Liver (tissue), 9 donors: ENCODE data around the gene TNKS2. TPM values are rescaled to one million over a fixed set of nuclear protein-coding genes. Genes with fewer than 3 reads are reported as not detected.

Source experiments
- DNase-seq: peaks from one replicate; pipeline ENCODE4 v3.0.0-alpha.2; 2017; ENCODE audit warnings: low spot score
- H3K27ac ChIP-seq, 2 donors: one replicate each; pipeline ENCODE4 v1.7.0; 2013; ENCODE audit warnings: inconsistent platforms in 2 of 2, low read length in 2 of 2, control low read depth in 1 of 2, low read depth in 1 of 2, mild to moderate bottlenecking in 1 of 2
- H3K27me3 ChIP-seq, 4 donors: one replicate each; pipeline versions ENCODE4 v1.6.1 to v1.7.0; 2013; ENCODE audit warnings: low read length in 3 of 4, inconsistent platforms in 1 of 4, mild to moderate bottlenecking in 1 of 4, moderate library complexity in 1 of 4; ENCODE audit not compliant: control insufficient read depth in 4 of 4, insufficient read depth in 4 of 4
- H3K36me3 ChIP-seq, 4 donors: one replicate each; pipeline versions ENCODE4 v1.6.1 to v1.7.0; 2013; ENCODE audit warnings: low read length in 3 of 4, mild to moderate bottlenecking in 3 of 4, low read depth in 1 of 4, moderate library complexity in 1 of 4; ENCODE audit not compliant: control insufficient read depth in 4 of 4, insufficient read depth in 3 of 4
- H3K4me1 ChIP-seq, 4 donors: one replicate each; pipeline versions ENCODE4 v1.6.1 to v1.7.0; 2013; ENCODE audit warnings: low read length in 3 of 4, mild to moderate bottlenecking in 3 of 4, moderate library complexity in 1 of 4; ENCODE audit not compliant: control insufficient read depth in 4 of 4, insufficient read depth in 4 of 4
- H3K4me3 ChIP-seq, 3 donors: one replicate each; pipeline versions ENCODE4 v1.6.1 to v1.7.0; 2013; ENCODE audit warnings: low read length in 3 of 3, control low read depth in 1 of 3, low read depth in 1 of 3, mild to moderate bottlenecking in 1 of 3
- H3K9ac ChIP-seq, 2 donors: one replicate each; pipeline ENCODE4 v1.7.0; 2013; ENCODE audit warnings: low read length in 2 of 2, mild to moderate bottlenecking in 2 of 2, moderate library complexity in 2 of 2, control low read depth in 1 of 2, low read depth in 1 of 2
- H3K9me3 ChIP-seq, 4 donors: one replicate each; pipeline versions ENCODE4 v1.6.1 to v1.7.0; 2013; ENCODE audit warnings: low read length in 3 of 4; ENCODE audit not compliant: control insufficient read depth in 4 of 4
- ATF3 ChIP-seq: IDR thresholded peaks from 2 replicates; pipeline ENCODE4 v1.6.1; 2016; ENCODE audit warnings: antibody characterized with exemption
- CTCF ChIP-seq: fragments of 150-350 bp; IDR thresholded peaks from 2 replicates; pipeline ENCODE4 v1.5.1; 2017; ENCODE audit warnings: improper control_type of control experiment, low read depth, low read length; ENCODE audit not compliant: missing input control
- FOXA1 ChIP-seq: IDR thresholded peaks from 2 replicates; pipeline ENCODE4 v1.6.1; 2016; ENCODE audit warnings: antibody characterized with exemption
- HNF4A ChIP-seq, 2 donors: conservative IDR thresholded peaks; 2 replicates each; pipeline ENCODE4 v1.6.1; 2016; ENCODE audit warnings: antibody characterized with exemption in 2 of 2, mild to moderate bottlenecking in 2 of 2
- HNF4G ChIP-seq: IDR thresholded peaks from 2 replicates; pipeline ENCODE4 v1.6.1; 2016; ENCODE audit warnings: antibody characterized with exemption
- JUND ChIP-seq, 2 donors: IDR thresholded peaks; 2 replicates each; pipeline ENCODE4 v1.6.1; 2016; ENCODE audit warnings: antibody characterized with exemption in 2 of 2
- RAD21 ChIP-seq, 2 donors: IDR thresholded peaks; 2 replicates each; pipeline ENCODE4 v1.6.1; 2016; ENCODE audit warnings: antibody characterized with exemption in 2 of 2, mild to moderate bottlenecking in 2 of 2
- REST ChIP-seq: IDR thresholded peaks from 2 replicates; pipeline ENCODE4 v1.6.1; 2016; ENCODE audit warnings: antibody characterized with exemption, mild to moderate bottlenecking
- RXRA ChIP-seq, 2 donors: IDR thresholded peaks; 2 replicates each; pipeline ENCODE4 v1.6.1; 2017 to 2018; ENCODE audit warnings: antibody characterized with exemption in 2 of 2, mild to moderate bottlenecking in 1 of 2
- TAF1 ChIP-seq: conservative IDR thresholded peaks from 2 replicates; pipeline ENCODE4 v1.6.1; 2016; ENCODE audit warnings: antibody characterized with exemption, mild to moderate bottlenecking
- YY1 ChIP-seq: IDR thresholded peaks from 2 replicates; pipeline ENCODE4 v1.6.1; 2016; ENCODE audit warnings: antibody characterized with exemption, mild to moderate bottlenecking
- WGBS: extraction: QIAGEN DNeasy Blood & Tissue Kit; methylation state at CpG from one replicate; pipeline ENCODE4 v1.1.7; 2013; 5-methylcytosine and 5-hydroxymethylcytosine counted together
- polyA plus RNA-seq, 2 donors: library from polyadenylated mRNA; stranded (reverse) in 1 of 2; unstranded in 1 of 2; fragments of 200-250 nt in 1 of 2; fragments of >200 nt in 1 of 2; fragmentation: Nextera tagmentation in 1 of 2; extraction: Ambion mirVana in 1 of 2; gene quantifications; one replicate each; pipeline versions ENCODE4 v1.2.1 to v1.2.3, GENCODE V29; 2013 to 2015
- total RNA-seq, 2 donors: library from RNA; depleted of rRNA; stranded (reverse); fragments of >200 nt; gene quantifications; one replicate each; pipeline ENCODE4 v1.2.3, GENCODE V29; 2014
- TF ChIP-seq, protein P1 (sequence below): IDR thresholded peaks from 2 replicates; pipeline ENCODE4 v1.6.1; 2016; ENCODE audit warnings: antibody characterized with exemption
- donor health status: healthy.
- donor health status: healthy.
- donor health status: healthy.
- donor health status: healthy.
- donor health status: healthy.

TNKS2 gene
- total and polyA plus RNA-seq, 4 donors = 5.2 to 30.7 (median 18.2) TPM

DNA sequence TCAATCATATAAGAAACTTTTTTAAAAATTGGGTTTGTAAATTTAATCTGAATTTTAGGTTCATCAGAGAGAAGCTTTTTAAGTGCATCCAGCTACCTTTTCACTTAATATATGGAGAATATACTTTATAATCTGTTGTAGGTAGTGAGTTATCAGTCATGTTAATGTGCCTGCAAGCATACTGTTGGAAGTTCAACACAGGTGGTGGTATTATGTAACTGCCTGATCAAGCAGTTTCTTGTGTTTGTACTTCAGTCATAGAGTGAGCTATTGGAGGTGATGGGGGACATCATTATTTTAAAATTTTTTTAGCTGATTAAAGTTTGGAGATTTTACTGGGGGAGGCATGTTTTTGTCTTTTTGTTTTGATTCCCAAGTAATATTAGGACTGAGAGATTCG, 2.5 kb downstream of the TNKS2 start:
- H3K9me3 ChIP-seq = no peaks in the 10 kb centered on the region
- WGBS = 81% methylated on average over 1 of the region's 1 CpG
- peaks cover 7 to 45% (median 32%) of the 10 kb centered on the region in 4 donors for H3K4me1 ChIP-seq
- no peaks in the 10 kb centered on the region for H3K27me3 ChIP-seq
- H3K36me3 ChIP-seq = peaks cover 0 to 5% (median under 1%) of the 10 kb centered on the region in 4 donors
- TF ChIP-seq ATF3 (no peak), JUND (IDR thresholded peaks at IDR 0.05) (no peak), TAF1 (no peak), FOXA1 (no peak), RAD21 (IDR thresholded peaks at IDR 0.05) (no peak), YY1 (no peak), HNF4G (no peak), REST (no peak)
- TF ChIP-seq, protein P1, sequence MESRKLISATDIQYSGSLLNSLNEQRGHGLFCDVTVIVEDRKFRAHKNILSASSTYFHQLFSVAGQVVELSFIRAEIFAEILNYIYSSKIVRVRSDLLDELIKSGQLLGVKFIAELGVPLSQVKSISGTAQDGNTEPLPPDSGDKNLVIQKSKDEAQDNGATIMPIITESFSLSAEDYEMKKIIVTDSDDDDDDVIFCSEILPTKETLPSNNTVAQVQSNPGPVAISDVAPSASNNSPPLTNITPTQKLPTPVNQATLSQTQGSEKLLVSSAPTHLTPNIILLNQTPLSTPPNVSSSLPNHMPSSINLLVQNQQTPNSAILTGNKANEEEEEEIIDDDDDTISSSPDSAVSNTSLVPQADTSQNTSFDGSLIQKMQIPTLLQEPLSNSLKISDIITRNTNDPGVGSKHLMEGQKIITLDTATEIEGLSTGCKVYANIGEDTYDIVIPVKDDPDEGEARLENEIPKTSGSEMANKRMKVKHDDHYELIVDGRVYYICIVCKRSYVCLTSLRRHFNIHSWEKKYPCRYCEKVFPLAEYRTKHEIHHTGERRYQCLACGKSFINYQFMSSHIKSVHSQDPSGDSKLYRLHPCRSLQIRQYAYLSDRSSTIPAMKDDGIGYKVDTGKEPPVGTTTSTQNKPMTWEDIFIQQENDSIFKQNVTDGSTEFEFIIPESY = no peak
- DNase-seq = no peak
- no peak overlapping the region for H3K4me3 ChIP-seq
- no peak overlapping the region for H3K9ac ChIP-seq
- no peak overlapping the region for H3K27ac ChIP-seq

GRCh38 chr10:91803386-91804125, 5.3 kb downstream of the TNKS2 start:
- peaks cover 0 to 5% (median under 1%) of the 10 kb centered on the region in 4 donors for H3K36me3 ChIP-seq
- no peak overlapping the region for H3K4me3 ChIP-seq
- WGBS = 97% methylated on average over 3 of the region's 3 CpGs
- H3K4me1 ChIP-seq = peaks cover 8 to 29% (median 21%) of the 10 kb centered on the region in 4 donors
- TF ChIP-seq FOXA1 (no peak), RXRA (IDR thresholded peaks at IDR 0.05) (no peak), RAD21 (IDR thresholded peaks at IDR 0.05) (no peak), JUND (IDR thresholded peaks at IDR 0.05) (no peak), HNF4A (conservative IDR thresholded peaks at IDR 0.05) (peak in 1 of 2 donors; percentile 6)
- H3K27ac ChIP-seq = no peak overlapping the region
- H3K9ac ChIP-seq = no peak overlapping the region
- DNase-seq = no peak
- H3K27me3 ChIP-seq = no peaks in the 10 kb centered on the region
- no peaks in the 10 kb centered on the region for H3K9me3 ChIP-seq

DNA sequence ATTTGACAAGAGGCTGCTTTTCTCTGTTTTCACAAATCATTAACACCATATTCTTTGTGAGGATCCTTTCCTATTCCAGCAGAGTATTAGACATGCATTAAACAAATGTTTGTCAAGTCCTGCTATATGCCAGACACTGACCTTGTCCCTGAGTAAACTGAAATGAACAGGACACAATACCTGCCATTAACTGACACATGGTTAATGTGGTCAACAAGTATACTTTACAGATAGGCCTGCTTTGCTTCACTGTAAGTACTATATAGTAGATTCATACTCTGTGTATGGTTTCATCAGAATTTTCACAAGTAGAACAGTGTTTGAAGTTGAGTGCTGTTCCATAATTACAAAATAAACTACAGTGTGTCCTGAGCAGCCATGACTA, 5.9 kb downstream of the TNKS2 start:
- H3K4me1 ChIP-seq = peaks cover 8 to 29% (median 21%) of the 10 kb centered on the region in 4 donors
- H3K9ac ChIP-seq = no peak overlapping the region
- H3K4me3 ChIP-seq = no peak overlapping the region
- DNase-seq = no peak
- peaks cover 0 to 5% (median under 1%) of the 10 kb centered on the region in 4 donors for H3K36me3 ChIP-seq
- no peak overlapping the region for H3K27ac ChIP-seq
- no peaks in the 10 kb centered on the region for H3K9me3 ChIP-seq
- TF ChIP-seq CTCF (no peak), HNF4A (conservative IDR thresholded peaks at IDR 0.05) (peak in 1 of 2 donors; percentile 9), RXRA (IDR thresholded peaks at IDR 0.05) (peak; percentile 21 to 49), HNF4G (no peak), YY1 (no peak)
- H3K27me3 ChIP-seq = no peaks in the 10 kb centered on the region
